SU-DHL-6 (cell line): Measurements from ENCODE around the gene FAM3D.

Experiments used
- CTCF ChIP-seq: fragments of 200-600 bp; sonication (generic); IDR thresholded peaks from one replicate; pipeline ENCODE4 v1.5.1; 2017; ENCODE audit warnings: antibody characterized with exemption, mild to moderate bottlenecking, low read length, moderate library complexity; ENCODE audit not compliant: insufficient read depth, poor library complexity, severe bottlenecking
- EZH2phosphoT487 ChIP-seq: fragments of 200-600 bp; sonication (generic), shearing (Covaris generic); conservative IDR thresholded peaks from 2 replicates; pipeline ENCODE4 v1.6.1; 2018; ENCODE audit warnings: mild to moderate bottlenecking, antibody characterized with exemption, low read length, moderate library complexity, mixed read lengths

GRCh38 chr3:58658508-58658907, 8.1 kb downstream of the FAM3D start:
- TF ChIP-seq CTCF (no peak), EZH2phosphoT487 (no peak)
